NCI-H446 treated with DMSO at 0.1 percent for 48 hours (cell line): ENCODE results near the gene FCHSD2.

Experiments used
- DNase-seq: peaks from one replicate; lab custom pipeline; 2025; lab: John Stamatoyannopoulos, UW

Gene FCHSD2

DNA sequence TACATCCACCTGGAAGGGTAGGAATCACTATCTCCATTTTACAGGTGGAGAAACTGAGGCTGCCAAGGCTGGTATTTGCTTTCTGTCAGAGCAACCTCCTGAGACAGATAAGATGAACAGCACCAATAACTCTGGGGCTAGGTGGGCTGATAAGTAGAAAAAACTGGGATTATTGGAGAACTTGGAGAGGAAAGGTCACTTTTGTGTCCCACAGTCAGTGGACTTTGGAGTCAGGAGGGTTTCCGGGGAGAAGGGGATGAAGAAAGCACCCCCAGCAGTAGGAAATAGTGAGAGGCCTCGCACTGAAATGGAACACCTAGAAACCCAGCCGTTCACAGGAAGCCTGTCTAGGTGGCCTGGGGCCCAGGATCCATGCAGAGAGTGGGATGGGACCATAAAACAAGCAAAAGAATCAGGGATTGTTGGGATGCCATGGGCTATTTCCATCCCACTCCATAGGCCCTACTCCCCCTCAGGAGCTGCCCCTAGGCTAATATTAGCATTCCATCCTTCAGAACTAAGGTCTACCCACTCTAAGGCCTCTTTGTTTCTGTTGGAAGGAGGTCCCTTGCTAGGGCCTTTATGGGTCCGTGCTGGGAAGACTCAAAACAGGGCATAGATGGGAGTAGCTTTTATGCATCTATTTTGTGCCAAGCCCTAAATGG is 31.0 kb upstream of the FCHSD2 start:
- DNase-seq: no peak

DNA sequence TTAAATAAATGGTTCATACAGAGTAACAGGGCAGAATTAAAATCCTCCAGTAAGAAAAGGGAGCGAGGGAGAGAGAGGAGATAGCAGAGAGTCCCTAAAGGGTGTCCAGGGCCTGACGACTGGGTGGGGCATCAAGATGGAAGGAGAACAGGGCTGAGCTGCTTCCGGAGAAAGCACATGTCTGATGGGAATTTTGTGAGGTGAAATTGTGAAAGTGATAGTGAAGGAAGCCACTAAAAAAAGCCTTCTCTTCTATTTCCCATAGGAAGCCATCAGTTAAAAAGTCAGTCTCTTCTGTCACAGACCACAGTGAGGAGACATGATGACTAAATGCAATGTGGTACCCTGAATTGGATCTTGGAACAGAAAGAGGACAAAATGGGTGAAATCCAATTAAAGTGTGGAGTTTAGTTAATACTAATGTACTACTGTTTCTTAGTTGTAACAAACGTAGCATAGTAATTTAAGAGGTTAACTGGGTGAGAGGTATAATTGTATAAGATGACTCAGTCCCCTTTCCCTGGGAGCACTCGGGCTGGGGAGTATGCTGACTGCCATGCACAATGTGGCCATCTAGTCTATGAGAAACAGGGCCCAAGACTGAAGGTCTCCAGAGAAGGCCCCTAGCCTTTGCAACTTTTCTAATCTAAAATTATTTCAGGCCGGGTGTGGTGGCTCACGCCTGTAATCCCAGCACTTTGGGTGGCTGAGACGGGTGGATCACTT is 29.5 kb upstream of the FCHSD2 start:
- no peak for DNase-seq

DNA sequence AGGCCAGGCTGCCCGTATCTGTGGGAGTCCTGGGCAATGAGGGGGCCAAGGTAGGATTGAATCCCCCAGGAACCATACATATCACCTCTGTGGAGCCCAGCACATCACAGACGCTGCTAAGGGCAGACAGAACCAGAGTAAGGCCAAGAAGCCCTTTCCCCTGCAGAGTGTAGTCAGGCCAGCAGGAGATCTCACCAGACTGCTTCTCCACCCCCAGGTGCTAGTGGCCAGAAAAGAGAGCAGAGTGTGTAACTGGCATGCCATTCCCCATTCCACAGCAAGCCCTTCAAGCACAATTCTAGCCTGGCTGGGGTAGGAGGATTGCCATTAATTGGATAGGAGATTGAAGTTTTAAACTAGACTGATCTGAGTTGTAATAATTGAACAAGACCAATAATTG is 28.0 kb upstream of the FCHSD2 start:
- no peak for DNase-seq

DNA sequence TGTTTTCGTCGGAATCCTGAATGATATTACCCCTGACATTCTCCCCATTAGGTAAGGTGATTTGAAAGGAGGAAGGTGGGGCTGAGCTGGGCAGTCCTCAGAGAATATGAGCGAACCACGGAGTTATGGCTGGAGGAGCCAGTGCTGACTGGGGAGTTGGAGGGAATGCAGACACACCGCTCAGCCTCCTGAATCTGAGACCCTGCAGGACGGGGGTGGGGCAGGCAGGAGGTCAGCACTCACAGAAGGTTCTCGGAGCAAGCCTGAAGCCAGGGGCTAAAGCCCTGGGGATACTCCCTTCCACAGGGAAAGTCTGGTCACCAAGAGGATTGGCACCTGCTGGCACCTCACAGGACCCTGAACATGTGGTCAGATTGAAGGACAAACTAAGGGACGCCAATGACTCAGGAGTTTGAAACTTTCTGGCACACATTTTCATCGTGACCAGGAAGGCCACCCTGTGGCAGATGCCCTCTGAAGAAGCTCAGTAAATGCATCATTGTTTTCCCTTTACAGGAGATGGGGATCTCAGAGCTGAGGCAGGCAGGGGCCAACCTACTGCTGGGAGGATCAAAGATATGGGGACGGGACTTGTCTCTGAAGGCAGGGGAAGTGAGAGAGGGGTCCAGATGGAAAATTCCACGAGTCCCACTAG is 26.9 kb upstream of the FCHSD2 start:
- DNase-seq: no peak

DNA sequence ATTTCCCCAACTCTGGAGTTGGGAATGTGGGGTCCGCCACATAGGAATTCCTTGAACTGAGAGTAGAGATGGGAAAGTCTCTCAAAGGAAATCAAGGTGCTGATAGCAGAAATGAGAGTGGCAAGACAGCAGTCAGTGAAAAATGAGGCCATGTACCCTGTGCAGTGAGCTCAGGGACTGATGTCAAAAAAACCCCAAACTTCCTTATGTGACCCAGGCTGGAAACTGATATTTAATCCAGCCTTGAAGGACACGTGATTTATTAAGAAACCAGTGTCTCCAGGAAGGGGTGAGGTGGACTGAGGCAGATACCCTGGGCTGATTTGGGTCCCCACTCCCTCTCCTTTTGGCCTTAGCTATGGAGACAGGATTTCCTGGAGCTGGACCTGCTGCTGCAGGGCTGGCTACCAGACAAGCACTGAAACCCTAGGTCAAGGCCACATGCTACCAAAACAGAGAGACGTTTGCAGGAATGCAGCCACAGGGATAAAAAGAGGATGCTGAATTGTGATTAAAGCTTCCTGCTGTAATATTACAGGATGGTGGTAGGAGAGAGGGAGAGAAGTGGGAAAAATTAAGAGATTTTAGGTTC is 25.3 kb upstream of the FCHSD2 start:
- DNase-seq: no peak

DNA sequence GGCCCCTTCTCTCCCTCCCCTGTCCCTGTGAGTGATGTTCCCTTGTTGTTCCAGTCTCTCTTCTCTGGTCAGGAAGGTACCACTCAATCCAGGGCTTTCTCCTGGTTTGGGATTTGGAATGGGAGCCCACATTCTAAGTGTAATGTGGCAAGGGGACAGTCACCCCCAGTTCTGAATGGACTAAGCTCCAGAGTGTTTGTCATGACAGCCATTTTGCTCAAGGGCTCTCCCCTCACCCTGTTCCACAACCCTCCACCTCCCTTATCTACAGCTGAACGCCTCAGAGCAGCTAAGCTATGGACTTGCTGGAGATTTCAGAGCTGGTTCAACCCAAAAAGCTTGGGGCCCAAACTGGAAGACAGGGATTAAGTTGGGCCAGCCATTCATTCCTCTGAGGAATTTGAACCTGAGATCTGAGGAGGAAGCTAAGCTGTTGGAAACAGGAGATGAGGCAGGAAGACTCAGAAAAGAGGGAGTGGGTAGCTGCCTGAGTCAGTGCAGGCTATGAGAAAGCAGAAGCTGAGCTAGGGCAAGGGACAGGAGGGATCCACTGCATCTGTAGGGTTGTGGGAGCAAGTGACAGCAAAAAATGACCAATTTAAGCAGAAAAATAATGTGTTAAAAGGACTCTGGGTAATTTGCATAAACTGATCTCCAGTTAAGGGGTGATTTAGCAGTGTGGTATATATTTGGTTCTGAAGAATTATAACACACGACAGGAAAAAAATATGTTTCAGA is 22.9 kb upstream of the FCHSD2 start:
- no peak for DNase-seq

DNA sequence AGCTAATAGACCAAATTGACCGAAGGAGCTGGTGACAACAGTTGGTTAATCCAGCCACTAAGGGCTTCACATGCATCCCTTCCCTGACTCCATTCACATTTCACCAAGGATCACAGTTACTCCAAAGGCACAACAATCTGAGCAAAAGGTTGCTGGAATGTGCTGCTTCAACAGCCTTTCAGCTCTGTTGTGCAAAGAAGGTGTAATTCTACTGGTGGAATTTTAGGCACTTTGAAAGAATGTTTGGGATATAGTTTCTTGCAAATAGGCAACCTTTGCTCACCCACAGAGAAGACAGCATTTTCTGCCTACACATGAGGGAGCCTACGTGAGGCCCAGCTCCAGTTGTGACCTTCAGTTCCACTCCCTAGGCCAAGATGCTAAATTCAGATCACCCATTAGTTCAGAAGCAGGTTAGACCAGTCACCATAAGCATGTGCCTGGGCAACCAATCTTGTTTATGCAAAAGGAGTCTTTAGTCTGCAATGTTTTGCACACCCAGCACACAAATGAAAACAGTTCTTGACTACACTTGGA is 21.6 kb upstream of the FCHSD2 start:
- no peak for DNase-seq

DNA sequence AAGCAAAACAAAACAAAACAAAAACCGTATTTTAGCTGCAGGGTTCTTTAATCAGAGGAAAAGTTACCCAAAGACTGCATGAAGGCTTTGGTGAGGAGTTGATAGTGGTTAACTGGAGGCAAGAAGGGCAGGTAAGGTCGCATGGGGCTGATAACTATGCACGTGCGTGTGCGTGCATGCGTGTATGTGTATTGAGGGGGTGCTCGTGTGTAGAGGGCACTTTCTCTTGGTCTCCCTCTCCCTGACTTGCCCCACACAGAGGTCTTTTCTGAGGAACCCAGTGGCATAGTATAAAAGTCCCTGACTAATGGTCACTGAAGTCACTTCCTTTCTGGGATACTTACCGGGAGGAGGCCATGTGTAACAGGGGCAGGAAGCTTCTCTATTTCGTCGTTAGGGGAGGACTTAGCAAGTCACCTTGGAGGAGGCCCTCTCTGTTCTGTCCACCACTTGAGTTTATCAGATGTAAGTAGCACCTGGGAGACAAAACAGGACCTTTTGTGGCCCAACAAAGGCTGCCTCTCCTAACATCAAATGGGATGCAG is 20.1 kb upstream of the FCHSD2 start:
- no peak for DNase-seq

DNA sequence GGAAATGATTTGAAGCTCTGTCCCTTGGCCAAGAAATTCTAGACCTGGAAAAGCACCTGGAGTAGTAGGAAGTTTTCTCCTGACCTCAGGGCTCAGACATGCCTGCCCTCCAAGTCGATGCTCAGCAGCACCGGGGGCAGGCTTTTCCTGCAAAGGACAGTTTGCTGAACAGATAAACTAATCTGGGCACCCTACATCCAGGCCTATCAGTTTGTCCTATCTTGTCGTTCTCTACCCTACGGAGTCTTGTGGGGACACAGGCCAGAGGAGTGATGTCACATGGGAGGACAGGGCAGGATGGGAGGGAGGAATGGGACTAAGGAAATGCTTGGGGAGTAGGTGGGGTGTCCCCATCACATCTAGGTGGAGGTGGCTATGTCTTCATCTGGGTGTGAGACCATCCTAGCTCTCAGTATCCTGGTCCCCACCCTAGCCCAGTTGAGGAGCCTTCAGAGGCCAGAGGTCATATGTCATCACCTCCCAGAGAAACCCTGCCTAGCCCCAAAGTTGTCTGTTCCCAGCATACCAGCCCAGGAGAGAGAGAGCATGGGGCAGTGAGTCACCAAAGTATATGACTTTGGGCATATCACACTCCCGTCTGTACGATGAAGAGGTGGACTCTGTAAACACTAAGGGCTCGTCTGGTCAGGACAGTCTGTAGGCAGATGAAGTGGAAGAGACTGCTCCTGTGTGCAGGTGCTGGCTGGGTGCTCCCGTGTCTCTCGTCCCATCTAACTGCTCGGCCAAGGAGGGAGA is 18.1 kb upstream of the FCHSD2 start:
- DNase-seq: no peak

DNA sequence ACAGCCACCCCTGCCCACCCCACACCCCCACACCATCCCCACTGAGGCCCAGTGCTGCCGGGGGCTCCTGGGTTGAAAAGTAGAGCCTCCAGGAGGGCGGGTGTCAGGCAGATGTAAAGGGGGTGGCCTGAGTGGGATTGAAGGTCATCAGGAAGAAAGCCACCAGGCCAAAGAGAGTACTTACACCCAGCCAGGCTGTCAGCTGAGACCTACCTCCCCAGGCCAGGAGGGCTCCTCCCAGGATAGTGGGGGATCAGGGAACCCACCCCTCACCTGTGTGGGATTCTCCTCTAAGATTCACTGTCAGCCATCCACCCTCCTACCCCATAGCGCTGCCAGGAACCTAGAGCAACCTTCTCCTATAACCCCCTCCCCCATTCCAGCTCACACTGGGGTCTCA is 17.2 kb upstream of the FCHSD2 start:
- DNase-seq: no peak

DNA sequence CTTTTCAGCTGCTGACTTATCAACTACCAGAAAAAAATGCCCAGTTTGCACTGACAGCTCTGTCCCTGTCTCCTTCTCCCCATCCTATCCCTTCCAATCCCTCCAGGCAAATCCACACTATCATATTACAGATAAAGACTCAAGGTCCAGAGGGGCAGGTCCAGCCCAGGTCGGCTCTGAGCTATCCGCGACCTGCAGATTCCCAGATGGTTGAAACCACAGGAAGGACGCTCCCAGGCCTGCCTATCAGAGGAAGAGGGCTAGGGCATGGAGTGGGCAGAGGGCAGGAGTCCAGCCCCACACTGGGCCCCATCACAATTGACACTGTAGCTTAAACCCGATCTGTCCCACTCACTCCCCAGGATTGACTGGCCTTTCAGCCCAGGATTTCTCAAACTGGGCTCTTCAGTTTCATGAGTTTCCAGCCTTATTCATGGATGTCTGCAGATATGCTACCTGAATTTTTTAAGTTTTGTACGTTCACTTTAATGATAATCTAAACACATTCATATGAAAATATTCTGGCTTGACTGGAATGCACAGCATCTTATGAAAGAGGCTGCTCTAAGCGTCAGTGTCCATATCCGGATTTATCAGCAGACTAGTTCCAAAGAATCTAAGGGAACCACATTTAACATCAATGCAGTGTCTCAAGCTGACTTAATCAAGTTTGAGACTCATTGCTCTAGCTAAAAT is 16.4 kb upstream of the FCHSD2 start:
- DNase-seq: no peak

DNA sequence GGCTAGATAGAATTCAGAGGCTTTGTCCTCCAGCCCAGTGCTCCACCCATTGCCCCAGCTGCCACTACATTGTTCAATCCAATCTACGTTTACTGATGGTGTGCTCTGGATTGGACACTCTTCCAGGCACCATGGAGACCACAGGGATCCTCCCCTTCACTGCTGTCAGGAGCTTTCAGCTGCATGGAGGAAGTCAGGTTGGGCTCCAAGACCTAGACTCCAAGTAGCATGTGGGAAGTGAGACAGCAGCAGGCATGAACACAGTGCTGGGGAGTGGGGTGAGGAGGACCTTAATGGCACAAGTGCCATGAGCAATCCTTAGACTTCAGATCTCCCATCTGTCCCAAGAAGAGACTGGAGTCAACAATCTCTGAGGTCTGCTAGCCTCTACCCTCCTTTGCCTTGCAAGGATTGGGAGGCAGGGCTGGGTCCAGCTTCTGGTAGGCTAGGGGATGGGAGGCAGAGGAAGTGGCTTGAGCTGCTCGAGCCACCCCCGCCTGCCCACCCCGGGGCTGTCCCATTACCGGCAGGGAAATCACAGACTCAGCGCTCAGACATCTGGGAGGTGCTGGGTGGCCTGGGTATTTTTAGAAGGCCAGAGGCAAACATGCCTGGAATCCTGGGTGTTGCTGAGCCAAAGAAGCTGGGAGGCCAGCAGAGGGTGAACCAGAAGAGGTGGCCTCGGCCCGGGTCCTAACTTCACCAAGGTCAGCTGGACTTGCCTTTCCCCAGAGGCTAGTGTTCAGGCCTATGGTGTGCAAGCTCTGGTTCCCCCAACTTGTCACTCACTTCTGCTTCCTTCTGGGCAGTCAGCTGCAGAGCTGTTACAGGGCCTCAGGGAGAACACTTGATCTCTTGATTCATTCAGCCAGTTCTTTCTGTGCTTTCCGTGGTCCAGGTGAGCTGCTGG is 15.2 kb upstream of the FCHSD2 start:
- DNase-seq: no peak

DNA sequence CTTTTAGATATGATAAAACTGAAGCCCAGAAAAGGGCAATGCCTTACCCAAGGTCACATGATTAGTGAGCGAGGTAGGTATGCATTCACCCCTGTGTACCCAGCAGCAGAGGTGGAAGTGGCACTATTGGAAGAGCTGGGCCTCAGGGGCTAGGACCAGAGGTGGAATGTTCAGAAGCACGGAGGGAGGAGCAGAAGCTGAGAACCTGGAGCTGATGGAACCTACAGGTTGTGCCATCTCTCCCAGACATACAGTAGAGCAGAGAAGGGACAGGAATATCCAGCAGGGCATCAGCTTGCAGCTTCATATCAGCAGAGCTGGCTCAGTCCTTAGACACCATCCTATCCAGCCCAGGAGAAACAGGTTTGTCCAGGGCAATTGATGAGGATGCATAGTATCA is 14.6 kb upstream of the FCHSD2 start:
- DNase-seq: no peak

DNA sequence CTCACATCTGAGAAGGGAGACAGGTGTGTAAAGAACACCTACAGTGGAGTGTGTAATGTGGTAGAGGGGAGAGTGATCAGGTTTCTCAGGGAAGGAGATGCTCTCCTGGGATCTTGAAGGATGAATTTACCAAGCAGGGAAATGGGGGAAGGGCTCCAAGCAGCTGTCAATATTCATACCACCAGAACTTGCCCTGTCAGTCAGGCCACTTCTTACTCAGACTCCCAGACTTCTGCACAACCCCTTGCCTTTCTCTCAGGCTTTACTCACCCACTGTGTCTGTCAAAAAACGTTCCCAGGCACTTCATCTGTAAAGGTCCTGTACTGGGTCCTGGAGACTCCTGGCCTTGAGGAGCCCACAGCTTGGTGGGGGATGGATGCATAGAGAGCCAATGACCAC is 14.0 kb upstream of the FCHSD2 start:
- no peak for DNase-seq

DNA sequence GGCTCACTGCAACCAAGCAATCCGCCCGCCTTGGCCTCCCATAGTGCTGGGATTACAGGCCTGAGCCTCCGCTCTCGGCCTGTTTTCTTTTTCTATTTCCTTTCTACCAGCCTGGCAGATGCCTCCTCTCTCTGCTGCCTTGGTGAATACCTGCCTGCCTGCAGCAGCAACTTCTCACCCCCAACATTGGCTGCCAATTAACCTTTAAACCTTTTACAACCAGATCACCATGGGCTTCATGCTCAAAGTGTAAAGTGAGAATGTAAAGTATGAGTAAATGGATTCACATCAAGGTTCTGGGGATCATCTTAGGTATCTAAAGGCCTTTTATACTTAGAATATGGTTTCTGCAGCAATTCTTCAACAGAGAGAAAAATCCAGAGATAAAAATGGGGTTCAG is 13.0 kb upstream of the FCHSD2 start:
- DNase-seq: no peak

DNA sequence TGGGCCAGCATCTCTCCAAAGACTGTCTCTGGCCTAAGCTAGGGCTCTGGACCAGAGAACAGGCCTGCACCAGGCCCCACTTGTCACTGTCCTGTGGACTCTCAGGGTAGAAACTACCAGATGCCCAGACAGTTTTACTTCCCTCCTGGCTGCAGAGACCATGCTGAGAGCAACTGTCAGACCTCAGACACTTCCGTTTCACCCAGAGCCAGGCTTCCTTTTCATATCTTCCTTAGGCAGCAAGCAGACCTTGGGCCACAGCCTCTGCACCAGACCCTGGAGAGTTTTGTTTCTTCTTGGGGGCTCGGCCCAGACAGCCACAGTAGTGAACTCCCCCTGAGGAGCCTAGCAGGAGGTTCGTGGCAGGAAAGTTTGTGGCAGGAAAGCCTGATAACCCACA is 12.1 kb upstream of the FCHSD2 start:
- DNase-seq: no peak

DNA sequence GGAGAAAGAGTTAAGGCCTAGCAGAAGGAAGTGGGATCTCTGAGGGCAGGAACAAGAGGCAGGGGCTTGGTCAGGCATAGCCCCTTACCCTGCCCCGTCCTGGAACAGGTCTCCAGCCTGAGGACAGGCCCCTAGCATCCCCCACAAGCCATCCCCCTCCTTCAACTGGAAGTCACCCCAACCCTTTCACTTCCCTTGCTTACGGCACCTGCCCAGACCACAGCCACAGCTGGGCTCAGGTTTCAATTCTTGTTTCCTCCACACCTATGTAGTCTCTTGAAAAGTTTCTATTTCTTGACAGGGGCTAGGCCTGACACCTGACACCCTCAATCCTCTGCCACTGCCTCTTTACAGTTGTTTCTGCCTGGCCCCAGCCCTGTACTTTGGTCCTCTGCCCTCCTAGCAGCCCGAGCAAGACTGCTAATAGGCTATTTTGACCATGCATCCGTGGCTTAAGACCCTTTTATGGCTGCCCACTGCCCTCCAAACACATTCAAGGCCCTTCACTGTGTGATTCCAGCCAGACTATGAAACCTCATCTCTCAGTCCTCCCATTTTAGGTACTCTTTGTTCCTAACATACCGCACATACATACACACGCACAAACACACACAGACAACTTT is 10.9 kb upstream of the FCHSD2 start:
- DNase-seq: no peak

DNA sequence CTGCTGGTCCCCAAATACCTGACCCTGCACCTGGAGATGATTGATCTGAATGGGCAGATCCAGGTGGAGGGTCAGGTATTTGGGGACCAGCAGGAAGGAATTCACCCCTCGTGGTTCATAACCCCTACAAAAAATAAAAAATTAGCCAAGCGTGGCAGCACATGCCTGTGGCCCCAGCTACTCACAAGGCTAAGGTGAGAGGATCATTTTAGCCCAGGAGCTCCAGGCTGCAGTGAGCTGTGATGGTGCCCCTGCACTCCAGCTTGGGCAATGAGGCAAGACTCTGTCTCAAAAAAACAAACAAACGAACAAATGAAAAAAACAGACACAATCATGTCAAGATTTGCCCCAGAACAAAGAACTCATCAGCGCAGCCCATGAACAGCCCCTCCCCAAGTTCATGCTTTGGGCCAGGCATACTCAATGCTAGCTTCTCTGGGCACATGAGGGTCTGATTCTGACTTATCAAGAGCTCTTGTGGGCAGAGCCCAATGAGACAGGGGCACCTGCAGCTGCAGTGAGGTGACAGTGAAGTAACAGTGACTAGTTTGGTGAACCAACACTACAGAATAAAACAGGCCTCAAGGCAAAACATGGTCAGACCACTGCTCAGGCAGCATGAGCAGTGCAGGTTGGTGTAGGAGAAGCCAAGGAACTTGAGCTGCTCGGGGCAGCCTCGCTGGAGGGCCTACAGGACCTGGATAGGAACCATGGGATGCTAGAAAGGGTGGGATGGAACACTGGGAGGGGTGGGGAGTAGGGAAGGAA is 10.2 kb upstream of the FCHSD2 start:
- DNase-seq: no peak
